Activated CD4-positive, alpha-beta memory T cell treated with anti-CD3 and anti-CD28 coated beads, Interleukin-2, amount 10 ng/mL, durations not matched to agents 7 days and 5 days (primary cell): ENCODE measurements around the gene ERC2. TPM values are rescaled to one million over a fixed set of nuclear protein-coding genes. Genes with fewer than 3 reads are reported as not detected.
"Not testable (repeated sequence)": the region's sequence is repeated elsewhere in the genome, so short reads cannot be mapped to it uniquely, and the experiment has no call there.

ENCODE experiments used
- CTCF ChIA-PET: fragments of 350-600 bp; sonication (Branson Sonifier 250); formaldehyde crosslinking; loops from one replicate; lab custom pipeline; 2021; ENCODE audit warnings: antibody characterized with exemption, inconsistent platforms; lab: Charles Lee
- POLR2A ChIA-PET: fragments of 350-600 bp; sonication (Branson Sonifier 250); formaldehyde crosslinking; loops from one replicate; lab custom pipeline; 2021; ENCODE audit warnings: antibody characterized with exemption; lab: Charles Lee
- DNase-seq: peaks from one replicate; pipeline ENCODE4 v3.0.0-alpha.2; 2020
- H3K27ac Mint-ChIP-seq: one replicate; pipeline ENCODE4 v1.8.0; 2021; ENCODE audit warnings: mild to moderate bottlenecking, mixed read lengths
- H3K27me3 Mint-ChIP-seq: one replicate; pipeline ENCODE4 v1.8.0; 2021; ENCODE audit warnings: mixed read lengths
- H3K36me3 Mint-ChIP-seq: one replicate; pipeline ENCODE4 v1.8.0; 2021; ENCODE audit warnings: low read depth, mixed read lengths
- H3K4me1 Mint-ChIP-seq: one replicate; pipeline ENCODE4 v1.8.0; 2021; ENCODE audit warnings: mixed read lengths
- H3K4me3 Mint-ChIP-seq: one replicate; pipeline ENCODE4 v1.8.0; 2021; ENCODE audit warnings: mild to moderate bottlenecking, mixed read lengths
- H3K9me3 Mint-ChIP-seq: one replicate; pipeline ENCODE4 v1.8.0; 2021; ENCODE audit warnings: mixed read lengths
- total RNA-seq, 2 experiments: library from RNA; stranded (reverse); gene quantifications; one replicate each; pipeline ENCODE4 v1.2.3, GENCODE V29; 2021

ERC2 gene
- total RNA-seq, 2 experiments from 2014 or later: not detected

- Mint-ChIP-seq H3K4me3 (no peak overlapping the region), H3K36me3 (no peaks in the 10 kb centered on the region), H3K4me1 (no peaks in the 10 kb centered on the region), H3K27me3 (no peaks in the 10 kb centered on the region), H3K27ac (no peak overlapping the region), H3K9me3 (peaks cover 2% of the 10 kb centered on the region)
- DNase-seq: no peak
- CTCF ChIA-PET: no interaction called here
- POLR2A ChIA-PET: no interaction called here
These were observed 613.0 kb downstream of the ERC2 start for GRCh38 chr3:55855311-55855710.

DNA sequence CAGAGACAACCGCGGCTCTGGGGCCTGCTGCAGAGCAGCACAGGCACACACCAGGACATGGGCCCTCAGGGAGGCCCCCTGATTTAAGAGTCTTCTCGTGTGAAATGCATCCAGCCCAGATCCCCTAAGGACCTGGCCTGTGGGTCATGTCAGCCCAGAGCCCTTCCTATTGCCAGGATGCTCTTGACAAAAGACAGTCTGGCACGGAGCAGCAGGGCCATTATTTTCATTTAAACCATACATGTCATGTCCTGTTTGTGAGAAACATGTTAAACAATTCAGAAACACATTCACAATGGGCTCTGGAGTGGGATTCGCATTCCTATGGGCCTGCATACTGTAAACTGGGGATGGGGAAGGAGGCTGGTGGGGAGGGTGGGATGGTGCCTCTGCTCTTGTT, 613.8 kb downstream of the ERC2 start:
- POLR2A ChIA-PET: no interaction called here

GRCh38 chr3:55852326-55852725, 615.9 kb downstream of the ERC2 start:
- no peak for DNase-seq
- H3K27me3 Mint-ChIP-seq: no peaks in the 10 kb centered on the region
- POLR2A ChIA-PET: no interaction called here
- H3K9me3 Mint-ChIP-seq: peaks cover 5% of the 10 kb centered on the region
- H3K4me1 Mint-ChIP-seq: no peaks in the 10 kb centered on the region
- no peak overlapping the region for H3K4me3 Mint-ChIP-seq
- H3K27ac Mint-ChIP-seq: no peak overlapping the region
- CTCF ChIA-PET: no interaction called here
- no peaks in the 10 kb centered on the region for H3K36me3 Mint-ChIP-seq

More for the DNA sequence above, 613.8 kb downstream of the ERC2 start:
- no peaks in the 10 kb centered on the region for H3K4me1 Mint-ChIP-seq
- no peaks in the 10 kb centered on the region for H3K27me3 Mint-ChIP-seq
- DNase-seq: no peak
- H3K4me3 Mint-ChIP-seq: no peak overlapping the region
- H3K36me3 Mint-ChIP-seq: no peaks in the 10 kb centered on the region
- peaks cover 2% of the 10 kb centered on the region for H3K9me3 Mint-ChIP-seq
- H3K27ac Mint-ChIP-seq: no peak overlapping the region
- CTCF ChIA-PET: no interaction called here

- H3K27ac Mint-ChIP-seq: no peak overlapping the region
- no peaks in the 10 kb centered on the region for H3K4me1 Mint-ChIP-seq
- no peak overlapping the region for H3K4me3 Mint-ChIP-seq
- no peaks in the 10 kb centered on the region for H3K27me3 Mint-ChIP-seq
- no peaks in the 10 kb centered on the region for H3K36me3 Mint-ChIP-seq
- ChIA-PET CTCF (no interaction called here), POLR2A (no interaction called here)
- H3K9me3 Mint-ChIP-seq: peaks cover 8% of the 10 kb centered on the region
- DNase-seq: no peak
These were observed 626.1 kb downstream of the ERC2 start for GRCh38 chr3:55842204-55842603.

- H3K27ac Mint-ChIP-seq, DNase-seq, H3K27me3 Mint-ChIP-seq, H3K4me1 Mint-ChIP-seq, H3K36me3 Mint-ChIP-seq, CTCF ChIA-PET, H3K9me3 Mint-ChIP-seq, POLR2A ChIA-PET, H3K4me3 Mint-ChIP-seq: not testable (repeated sequence)
These were observed 636.4 kb downstream of the ERC2 start for GRCh38 chr3:55831876-55832275.

DNA sequence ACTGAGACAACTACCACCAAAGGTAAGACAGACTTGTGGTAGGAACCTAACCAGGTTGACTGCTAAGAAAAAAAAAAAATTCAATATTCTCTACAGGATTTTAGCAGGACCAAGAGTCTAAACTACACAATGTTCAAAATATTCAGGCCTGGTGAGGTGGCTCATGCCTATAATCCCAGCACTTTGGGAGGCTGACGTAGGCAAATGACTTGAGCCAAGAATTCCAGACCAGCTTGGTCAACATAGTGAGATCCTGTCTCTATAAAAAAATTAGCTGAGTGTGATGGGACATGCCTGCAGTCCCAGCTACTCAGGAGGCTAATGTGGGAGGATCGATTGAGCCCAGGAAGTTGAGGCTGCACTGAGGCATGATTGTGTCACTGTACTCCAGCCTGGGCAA, 639.6 kb downstream of the ERC2 start:
- no peak overlapping the region for H3K27ac Mint-ChIP-seq
- DNase-seq: no peak
- no peaks in the 10 kb centered on the region for H3K27me3 Mint-ChIP-seq
- no peaks in the 10 kb centered on the region for H3K4me1 Mint-ChIP-seq
- H3K4me3 Mint-ChIP-seq: no peak overlapping the region
- CTCF ChIA-PET: no interaction called here
- POLR2A ChIA-PET: no interaction called here
- H3K36me3 Mint-ChIP-seq: no peaks in the 10 kb centered on the region
- no peaks in the 10 kb centered on the region for H3K9me3 Mint-ChIP-seq

- CTCF ChIA-PET: no interaction called here
- DNase-seq: no peak
- Mint-ChIP-seq H3K27ac (no peak overlapping the region), H3K9me3 (no peaks in the 10 kb centered on the region), H3K36me3 (no peaks in the 10 kb centered on the region), H3K4me3 (no peak overlapping the region), H3K27me3 (no peaks in the 10 kb centered on the region), H3K4me1 (no peaks in the 10 kb centered on the region)
- POLR2A ChIA-PET: no interaction called here
These were observed 640.5 kb downstream of the ERC2 start for GRCh38 chr3:55827786-55828185.

DNA sequence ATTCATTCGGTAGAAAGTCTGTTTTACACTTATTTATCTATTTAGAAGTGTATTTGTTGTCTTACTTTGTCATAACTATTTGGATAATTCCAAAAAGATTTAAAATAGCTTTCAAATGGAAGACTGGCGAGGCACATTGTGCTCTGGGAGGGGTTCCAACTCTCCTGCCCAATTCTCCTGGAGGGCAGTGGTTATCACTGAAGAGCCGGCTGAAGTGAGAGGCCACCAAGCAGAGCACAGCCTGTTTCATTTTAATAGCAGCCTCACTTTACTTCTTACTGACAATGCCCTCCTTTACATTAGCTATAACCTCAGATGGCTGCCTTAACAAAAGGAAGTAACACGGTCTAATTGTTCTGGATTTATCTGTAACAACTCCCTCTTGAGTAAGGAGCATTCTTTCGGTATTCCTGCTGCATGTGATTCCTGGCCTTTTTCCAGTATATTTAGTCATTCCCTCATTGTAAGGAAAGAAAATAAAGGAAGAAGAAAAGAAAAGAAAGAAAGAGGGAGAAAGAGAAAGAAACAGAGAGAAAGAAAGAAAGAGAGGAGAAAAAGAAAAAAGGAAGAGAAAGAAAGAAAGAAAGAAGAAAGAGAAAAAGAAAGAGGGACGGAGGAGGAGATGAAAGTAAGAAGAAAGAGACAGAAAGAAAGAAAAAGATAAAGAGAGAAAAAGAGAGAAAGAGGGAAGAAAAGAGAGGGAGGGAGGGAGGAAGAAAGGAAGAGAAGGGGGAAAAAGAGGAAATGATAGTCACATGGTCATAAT, 641.4 kb downstream of the ERC2 start:
- POLR2A ChIA-PET: no interaction called here
- Mint-ChIP-seq H3K36me3 (no peaks in the 10 kb centered on the region), H3K27me3 (no peaks in the 10 kb centered on the region), H3K27ac (no peak overlapping the region), H3K4me1 (no peaks in the 10 kb centered on the region), H3K9me3 (no peaks in the 10 kb centered on the region), H3K4me3 (no peak overlapping the region)
- CTCF ChIA-PET: no interaction called here
- no peak for DNase-seq

- no peak overlapping the region for H3K4me3 Mint-ChIP-seq
- no peaks in the 10 kb centered on the region for H3K9me3 Mint-ChIP-seq
- H3K27ac Mint-ChIP-seq: no peak overlapping the region
- H3K4me1 Mint-ChIP-seq: no peaks in the 10 kb centered on the region
- ChIA-PET POLR2A (no interaction called here), CTCF (no interaction called here)
- no peak for DNase-seq
- no peaks in the 10 kb centered on the region for H3K27me3 Mint-ChIP-seq
- no peaks in the 10 kb centered on the region for H3K36me3 Mint-ChIP-seq
These were observed 642.2 kb downstream of the ERC2 start for GRCh38 chr3:55826097-55826496.

- peaks cover 5% of the 10 kb centered on the region for H3K9me3 Mint-ChIP-seq
- H3K36me3 Mint-ChIP-seq: no peaks in the 10 kb centered on the region
- CTCF ChIA-PET: no interaction called here
- no peak overlapping the region for H3K27ac Mint-ChIP-seq
- DNase-seq: no peak
- H3K4me3 Mint-ChIP-seq: no peak overlapping the region
- H3K4me1 Mint-ChIP-seq: no peaks in the 10 kb centered on the region
- POLR2A ChIA-PET: no interaction called here
- no peaks in the 10 kb centered on the region for H3K27me3 Mint-ChIP-seq
These were observed 643.9 kb downstream of the ERC2 start for GRCh38 chr3:55824406-55824805.

- no peak overlapping the region for H3K4me3 Mint-ChIP-seq
- peaks cover 5% of the 10 kb centered on the region for H3K9me3 Mint-ChIP-seq
- DNase-seq: no peak
- H3K27ac Mint-ChIP-seq: no peak overlapping the region
- ChIA-PET CTCF (no interaction called here), POLR2A (no interaction called here)
- H3K36me3 Mint-ChIP-seq: no peaks in the 10 kb centered on the region
- no peaks in the 10 kb centered on the region for H3K4me1 Mint-ChIP-seq
- no peaks in the 10 kb centered on the region for H3K27me3 Mint-ChIP-seq
These were observed 644.4 kb downstream of the ERC2 start for GRCh38 chr3:55823829-55824228.

DNA sequence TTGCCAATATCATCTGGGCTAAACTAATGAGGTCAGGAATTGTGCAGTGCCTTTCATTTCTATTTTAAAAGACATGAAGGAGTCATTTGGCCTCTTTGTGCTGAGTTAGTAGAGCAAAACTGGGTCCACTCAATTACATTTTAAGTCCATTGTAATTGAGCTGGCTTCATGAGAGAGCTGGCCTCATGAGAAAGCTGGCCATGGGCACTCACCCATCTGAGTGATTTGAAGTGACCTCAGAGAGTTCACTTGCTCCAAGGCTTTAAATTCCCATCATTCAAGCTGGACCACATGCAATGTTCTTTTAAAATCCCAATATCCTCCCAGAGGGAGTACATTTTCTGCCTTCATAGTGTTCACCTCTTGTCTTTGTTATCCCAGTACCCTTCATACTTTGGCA, 645.3 kb downstream of the ERC2 start:
- no peak overlapping the region for H3K4me3 Mint-ChIP-seq
- H3K36me3 Mint-ChIP-seq: no peaks in the 10 kb centered on the region
- DNase-seq: no peak
- H3K4me1 Mint-ChIP-seq: no peaks in the 10 kb centered on the region
- peaks cover 5% of the 10 kb centered on the region for H3K9me3 Mint-ChIP-seq
- H3K27ac Mint-ChIP-seq: no peak overlapping the region
- ChIA-PET CTCF (no interaction called here), POLR2A (no interaction called here)
- no peaks in the 10 kb centered on the region for H3K27me3 Mint-ChIP-seq

GRCh38 chr3:55819005-55819404, 649.3 kb downstream of the ERC2 start:
- no peak overlapping the region for H3K4me3 Mint-ChIP-seq
- ChIA-PET CTCF (no interaction called here), POLR2A (no interaction called here)
- no peak for DNase-seq
- no peaks in the 10 kb centered on the region for H3K4me1 Mint-ChIP-seq
- H3K9me3 Mint-ChIP-seq: peaks cover 5% of the 10 kb centered on the region
- H3K27me3 Mint-ChIP-seq: no peaks in the 10 kb centered on the region
- no peaks in the 10 kb centered on the region for H3K36me3 Mint-ChIP-seq
- no peak overlapping the region for H3K27ac Mint-ChIP-seq

DNA sequence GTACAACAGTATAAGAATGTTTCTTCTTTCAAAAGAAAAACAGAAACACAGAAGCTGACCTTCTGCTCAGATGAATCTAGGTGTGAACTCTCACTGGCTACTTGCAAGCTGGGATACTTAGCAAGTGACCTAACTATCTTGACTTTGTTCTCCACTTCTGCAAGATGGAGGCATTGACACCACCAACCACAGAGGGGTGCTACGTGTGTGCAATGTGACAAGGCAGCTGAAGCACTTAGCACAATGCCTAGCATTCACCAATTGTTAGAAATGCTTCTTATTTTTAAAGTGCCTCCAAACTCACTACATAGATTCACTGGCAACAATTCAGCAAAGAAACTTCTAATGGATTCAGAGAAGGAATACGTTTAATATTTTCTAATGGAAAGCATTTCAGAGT, 649.8 kb downstream of the ERC2 start:
- Mint-ChIP-seq H3K9me3 (peaks cover 5% of the 10 kb centered on the region), H3K36me3 (no peaks in the 10 kb centered on the region), H3K4me3 (no peak overlapping the region), H3K27ac (no peak overlapping the region), H3K27me3 (no peaks in the 10 kb centered on the region), H3K4me1 (no peaks in the 10 kb centered on the region)
- CTCF ChIA-PET: no interaction called here
- POLR2A ChIA-PET: no interaction called here
- no peak for DNase-seq
